ENCODE data around the gene CHST13.

CHST13 gene

GRCh38 chr3:126510308-126510910 is 13.5 kb upstream of the CHST13 start:
- DNase-seq = no peak

- no peak for DNase-seq
These were observed 12.7 kb upstream of the CHST13 start for GRCh38 chr3:126511291-126511690.

- no peak for DNase-seq
These were observed 11.9 kb upstream of the CHST13 start for GRCh38 chr3:126512026-126512425.

GRCh38 chr3:126512916-126513650 is 10.9 kb upstream of the CHST13 start:
- no peak for DNase-seq

- no peak for DNase-seq
These were observed 9.8 kb upstream of the CHST13 start for GRCh38 chr3:126514161-126514560.

GRCh38 chr3:126515066-126515706 is 8.8 kb upstream of the CHST13 start:
- DNase-seq = no peak

- DNase-seq = no peak
These were observed 7.6 kb upstream of the CHST13 start for GRCh38 chr3:126516152-126516935.

- no peak for DNase-seq
These were observed 7.0 kb upstream of the CHST13 start for GRCh38 chr3:126516936-126517290.

GRCh38 chr3:126517291-126517951 is 6.5 kb upstream of the CHST13 start, which contains the start of gene UROC1:
Gene UROC1 (minus strand): TSS chr3:126517773. CDS start chr3:126517719, 54 bp downstream.
- no peak for DNase-seq

- DNase-seq = no peak
These were observed 5.8 kb upstream of the CHST13 start for GRCh38 chr3:126517986-126518778.

GRCh38 chr3:126518779-126519177 is 5.2 kb upstream of the CHST13 start:
- no peak for DNase-seq

GRCh38 chr3:126519506-126520455 is 4.2 kb upstream of the CHST13 start:
- DNase-seq = no peak

- no peak for DNase-seq
These were observed 2.6 kb upstream of the CHST13 start for GRCh38 chr3:126521122-126521891.

GRCh38 chr3:126522363-126522788 is 1.6 kb upstream of the CHST13 start:
- DNase-seq = peak; percentile 82

- DNase-seq = no peak
These were observed 554 bp downstream of the CHST13 start for GRCh38 chr3:126524429-126524988.

- DNase-seq = no peak
These were observed 1.3 kb downstream of the CHST13 start for GRCh38 chr3:126525091-126525852.

- DNase-seq = no peak
These were observed 2.1 kb downstream of the CHST13 start for GRCh38 chr3:126525853-126526667.

GRCh38 chr3:126526668-126527005 is 2.7 kb downstream of the CHST13 start:
- DNase-seq = no peak

All from retina (tissue), 1 donor.